K562 (cell line): Measurements from ENCODE around the gene SYNCRIP. TPM values are rescaled to one million over a fixed set of nuclear protein-coding genes. Genes with fewer than 3 reads are reported as not detected.

Experiments
- ATAC-seq: fragments of 200-7000 bp; cut with Tn5 transposase; 3 replicates; pipeline ENCODE4 v1.9.1; 2020; ENCODE audit warnings: moderate library complexity
- BruUV-seq: library from RNA; stranded (reverse); fragments of 400-500 nt; replicated peaks from 2 replicates; lab custom pipeline; 2021; lab: Mats Ljungman, UMichigan
- CTCF ChIA-PET: fragments of 300-600 bp; formaldehyde crosslinking; extraction: SDS; loops from one replicate; lab custom pipeline; 2021; ENCODE audit warnings: low intra/inter-chr PET ratio; lab: Yijun Ruan, JAX
- POLR2A ChIA-PET: fragments of 300-600, 350-650 bp; sonication (Branson Sonifier 250); formaldehyde crosslinking; extraction: SDS; loops from one replicate; lab custom pipeline; 2021; ENCODE audit warnings: antibody characterized with exemption, inconsistent platforms; lab: Yijun Ruan, JAX
- DNase-seq, 4 experiments: peaks; one replicate each; pipeline versions ENCODE4 v3.0.0 to v3.0.0-alpha.2; 2011 to 2018; ENCODE audit warnings: low spot score in 3 of 4, mixed read lengths in 3 of 4; ENCODE audit errors: extremely low read depth in 1 of 4
- FAIRE-seq: peaks from 2 replicates; lab custom pipeline; 2011; peaks lifted over from hg19 to GRCh38; lab: Jason Lieb, UNC
- H2AFZ ChIP-seq: 2 replicates; pipeline ENCODE4 v1.6.0; 2011; ENCODE audit warnings: low read depth, low read length, control low read depth, inconsistent platforms
- H3K27ac ChIP-seq: fragments of 200-600 bp; 3 replicates; pipeline ENCODE4 v1.8.0; 2011; ENCODE audit warnings: low read depth, mild to moderate bottlenecking, control low read depth, inconsistent platforms, low read length, moderate library complexity, mixed read lengths; ENCODE audit errors: extremely low read depth
- H3K27me3 ChIP-seq, 2 experiments: fragments of 300-600 bp in 1 of 2; 2 replicates in 1 of 2; 3 replicates in 1 of 2; pipeline versions ENCODE4 v1.6.0 to v1.8.0; 2011; ENCODE audit warnings: inconsistent platforms in 2 of 2, low read length in 2 of 2, mild to moderate bottlenecking in 1 of 2, mixed read lengths in 1 of 2, moderate library complexity in 1 of 2; ENCODE audit not compliant: control insufficient read depth in 2 of 2, insufficient read depth in 2 of 2
- H3K36me3 ChIP-seq: fragments of 300-600 bp; 3 replicates; pipeline ENCODE4 v1.8.0; 2011; ENCODE audit warnings: mild to moderate bottlenecking, low read length, inconsistent platforms; ENCODE audit not compliant: control insufficient read depth, insufficient read depth
- H3K4me1 ChIP-seq, 2 experiments: fragments of 200-600 bp in 1 of 2; replicated peaks in 1 of 2; 2 replicates in 1 of 2; 3 replicates in 1 of 2; pipeline versions ENCODE4 v1.5.1 to v1.8.0; 2011; ENCODE audit warnings: inconsistent platforms in 2 of 2, low read length in 2 of 2, mild to moderate bottlenecking in 1 of 2, mixed read lengths in 1 of 2, moderate library complexity in 1 of 2; ENCODE audit not compliant: control insufficient read depth in 2 of 2, insufficient read depth in 2 of 2
- H3K4me2 ChIP-seq: 2 replicates; pipeline ENCODE4 v1.6.1; 2011; ENCODE audit warnings: low read length, control low read depth, inconsistent platforms, mixed read lengths; ENCODE audit not compliant: insufficient read depth
- H3K4me3 ChIP-seq: fragments of 200-600 bp; sonication (generic), shearing (Covaris generic); 2 replicates; pipeline ENCODE4 v1.5.1; 2016; ENCODE audit warnings: control low read depth, inconsistent platforms
- H3K79me2 ChIP-seq: fragments of 200-600 bp; 3 replicates; pipeline ENCODE4 v1.8.0; 2011; ENCODE audit warnings: low read length, inconsistent platforms; ENCODE audit not compliant: control insufficient read depth, insufficient read depth
- H3K9ac ChIP-seq, 2 experiments: 2 replicates each; pipeline versions ENCODE4 v1.6.0 to v1.6.1; 2011; ENCODE audit warnings: low read depth in 2 of 2, low read length in 2 of 2, control low read depth in 1 of 2, inconsistent platforms in 1 of 2, mild to moderate bottlenecking in 1 of 2, mixed read lengths in 1 of 2; ENCODE audit not compliant: insufficient read depth in 1 of 2
- H3K9me1 ChIP-seq: one replicate; pipeline ENCODE4 v1.6.0; 2011; ENCODE audit warnings: inconsistent platforms, mild to moderate bottlenecking, low read length, moderate library complexity; ENCODE audit not compliant: control insufficient read depth, insufficient read depth
- H3K9me3 ChIP-seq: replicated peaks from 2 replicates; pipeline ENCODE4 v1.5.1; 2011; ENCODE audit warnings: low read depth, low read length, inconsistent platforms; ENCODE audit not compliant: control insufficient read depth, insufficient read depth
- H4K20me1 ChIP-seq: replicated peaks from 2 replicates; pipeline ENCODE4 v1.6.1; 2011; ENCODE audit warnings: low read length, inconsistent platforms, mixed read lengths; ENCODE audit not compliant: control insufficient read depth, insufficient read depth
- BRF1 ChIP-seq: IDR thresholded peaks from 3 replicates; pipeline ENCODE4 v1.6.1; 2011; ENCODE audit warnings: borderline replicate concordance, mild to moderate bottlenecking; ENCODE audit not compliant: insufficient read length; ENCODE audit errors: extremely low read depth
- KDM1A ChIP-seq, 2 experiments: fragments of 450-650 bp; IDR thresholded peaks; 2 replicates each; pipeline ENCODE4 v1.6.1; 2016; ENCODE audit warnings: mild to moderate bottlenecking in 2 of 2
- MTA1 ChIP-seq: fragments of 450-650 bp; IDR thresholded peaks from 2 replicates; pipeline ENCODE4 v1.6.1; 2017; ENCODE audit warnings: borderline replicate concordance
- NR2C1 ChIP-seq, 2 experiments: fragments of 450-650 bp; IDR thresholded peaks; 2 replicates each; pipeline ENCODE4 v1.6.1; 2017; ENCODE audit warnings: mild to moderate bottlenecking in 2 of 2, antibody characterized with exemption in 1 of 2, inconsistent platforms in 1 of 2, missing compliant biosample characterization in 1 of 2, missing genetic modification characterization in 1 of 2
- PHTF2 ChIP-seq: fragments of 250-450 bp; sonication (Bioruptor Pico); IDR thresholded peaks from 2 replicates; pipeline ENCODE4 v1.5.0; 2021; ENCODE audit warnings: mild to moderate bottlenecking
- RAD51 ChIP-seq: fragments of 450-650 bp; IDR thresholded peaks from 2 replicates; pipeline ENCODE4 v1.7.1; 2016; ENCODE audit warnings: low read depth, mild to moderate bottlenecking, borderline replicate concordance
- ZFP36 ChIP-seq: fragments of 150-350 bp; IDR thresholded peaks from 2 replicates; pipeline ENCODE4 v1.6.1; 2018; ENCODE audit warnings: low read length, low read depth; ENCODE audit not compliant: partially characterized antibody
- ZNF165 ChIP-seq: fragments of 250-450 bp; sonication (Bioruptor Pico); IDR thresholded peaks from 2 replicates; pipeline ENCODE4 v1.4.0; 2020; ENCODE audit warnings: borderline replicate concordance
- ZNF324 ChIP-seq: fragments of 250-450 bp; sonication (Bioruptor Pico); IDR thresholded peaks from 2 replicates; pipeline ENCODE4 v1.4.0; 2020; ENCODE audit warnings: mild to moderate bottlenecking
- in situ Hi-C: fragments of 300-500 bp; cut with MboI; formaldehyde crosslinking; loops from 4 replicates; pipeline ENCODE4 v1.15.0; 2018; ENCODE audit warnings: inconsistent platforms, mixed read lengths
- intact Hi-C: fragments of 100-400 bp; cut with micrococcal nuclease; formaldehyde crosslinking; loops from 2 replicates; pipeline ENCODE4 v1.14.2; 2022
- polyA plus RNA-seq, 8 experiments: library from polyadenylated mRNA; depleted of rRNA in 4 of 8; stranded (reverse) in 5 of 8; unstranded in 3 of 8; fragments of >200 nt; fragmentation: Nextera tagmentation in 2 of 8; fragmentation: Illumina TruSeq in 1 of 8; extraction: Ambion mirVana in 2 of 8; extraction: Trizol in 1 of 8; gene quantifications; 2 replicates each; pipeline versions ENCODE4 v1.2.1 to v1.2.3, GENCODE V29; 2011 to 2014; ENCODE audit warnings: inconsistent platforms in 1 of 8, missing spikeins in 1 of 8
- total RNA-seq, 7 experiments: library from RNA; depleted of rRNA in 6 of 7; stranded (reverse); fragments of >200 nt in 6 of 7; fragmentation: Illumina TruSeq in 2 of 7; extraction: Trizol in 2 of 7; gene quantifications; 2 replicates each; pipeline versions ENCODE4 v1.2.1 to v1.2.3, GENCODE V29; 2011 to 2021; ENCODE audit warnings: low replicate concordance in 1 of 7
- TF ChIP-seq, protein P1 (sequence below): fragments of 250-450 bp; sonication (Bioruptor Pico); IDR thresholded peaks from 2 replicates; pipeline ENCODE4 v1.4.0; 2020; ENCODE audit warnings: borderline replicate concordance

Gene SYNCRIP
- total and polyA plus RNA-seq, 9 of the 15 experiments (the other 6 are each of a cell fraction or from before 2014, with no cell fraction given), result 46.5 to 295 (median 140) TPM

DNA sequence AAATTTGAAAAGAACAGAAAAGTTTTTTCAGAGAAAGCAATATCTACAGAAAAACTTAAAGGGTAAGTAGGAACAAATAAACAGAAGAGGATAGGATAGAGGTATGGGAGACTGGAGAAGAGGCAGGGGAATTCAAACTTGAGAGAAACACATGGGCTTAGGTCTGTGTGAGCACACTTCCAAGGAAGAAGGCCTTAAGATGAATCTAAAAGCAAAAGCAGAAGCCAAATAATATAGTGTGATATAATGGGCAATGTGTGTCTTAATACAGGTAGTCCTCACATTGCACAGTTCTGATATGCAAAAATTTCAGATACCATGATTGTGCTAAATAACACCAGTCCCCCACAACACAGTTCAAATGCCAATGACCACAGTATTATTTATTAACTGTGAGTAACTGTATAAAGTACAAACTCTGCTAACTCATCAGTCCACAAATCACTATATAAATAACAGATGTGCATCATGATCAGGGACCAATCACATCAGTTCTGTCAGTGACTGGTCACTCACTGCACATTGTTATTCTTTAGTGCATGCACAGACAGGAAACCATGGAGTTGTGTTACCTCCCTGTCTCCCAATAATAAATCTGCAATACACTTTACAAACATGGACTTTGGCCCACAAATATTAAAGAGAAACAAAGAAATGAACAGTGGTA is 67.6 kb downstream of the SYNCRIP start (continued):
- TF ChIP-seq, protein P1, sequence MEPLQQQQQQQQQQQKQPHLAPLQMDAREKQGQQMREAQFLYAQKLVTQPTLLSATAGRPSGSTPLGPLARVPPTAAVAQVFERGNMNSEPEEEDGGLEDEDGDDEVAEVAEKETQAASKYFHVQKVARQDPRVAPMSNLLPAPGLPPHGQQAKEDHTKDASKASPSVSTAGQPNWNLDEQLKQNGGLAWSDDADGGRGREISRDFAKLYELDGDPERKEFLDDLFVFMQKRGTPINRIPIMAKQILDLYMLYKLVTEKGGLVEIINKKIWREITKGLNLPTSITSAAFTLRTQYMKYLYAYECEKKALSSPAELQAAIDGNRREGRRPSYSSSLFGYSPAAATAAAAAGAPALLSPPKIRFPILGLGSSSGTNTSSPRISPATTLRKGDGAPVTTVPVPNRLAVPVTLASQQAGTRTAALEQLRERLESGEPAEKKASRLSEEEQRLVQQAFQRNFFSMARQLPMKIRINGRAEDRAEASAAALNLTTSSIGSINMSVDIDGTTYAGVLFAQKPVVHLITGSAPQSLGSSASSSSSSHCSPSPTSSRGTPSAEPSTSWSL, result no peak
- no peak for TF ChIP-seq ZNF324 (CRISPR knock-in tag)
- TF ChIP-seq KDM1A (IDR thresholded peaks at IDR 0.05), result no peak
- no peak for TF ChIP-seq ZNF165 (CRISPR knock-in tag)

DNA sequence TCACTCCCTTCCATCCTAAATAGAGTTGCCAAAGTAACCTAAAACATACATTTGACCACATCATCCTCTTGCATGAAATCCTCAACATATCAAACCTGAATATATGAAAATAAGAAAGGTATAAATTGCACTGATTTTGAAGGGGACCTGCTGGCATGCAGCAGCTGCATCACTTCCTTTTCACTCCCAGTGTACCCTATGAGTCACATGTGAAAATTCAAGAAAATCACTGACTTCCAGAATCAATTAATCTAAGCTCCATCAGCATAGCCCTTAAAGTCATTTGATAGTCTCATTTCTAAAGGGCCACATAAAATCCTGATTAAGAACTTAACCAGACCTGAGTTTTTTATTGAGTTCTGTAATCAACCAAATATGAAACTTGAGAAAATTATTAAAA is 73.4 kb downstream of the SYNCRIP start:
- intact Hi-C loops, result no loop called here
- CTCF ChIA-PET, result no interaction called here

More for the DNA sequence above, 73.4 kb downstream of the SYNCRIP start:
- peaks cover 50% of the 10 kb centered on the region; the same call in 2 of the 3 replicates for H3K36me3 ChIP-seq
- no peak overlapping the region for H3K4me2 ChIP-seq
- H3K4me3 ChIP-seq, result no peak overlapping the region
- FAIRE-seq (no peak), ATAC-seq (no peak), DNase-seq (no peak)
- no peaks in the 10 kb centered on the region for H3K9me1 ChIP-seq
- no peaks in the 10 kb centered on the region for H3K27me3 ChIP-seq
- H3K9me3 ChIP-seq, result no peaks in the 10 kb centered on the region
- no peak for TF ChIP-seq ZFP36
- no peak for TF ChIP-seq PHTF2
- no peak for TF ChIP-seq RAD51
- TF ChIP-seq NR2C1 (IDR thresholded peaks at IDR 0.05), result no peak
- no peak for TF ChIP-seq NR2C1 (tag; IDR thresholded peaks at IDR 0.05)
- no peak for TF ChIP-seq BRF1
- no peak for TF ChIP-seq MTA1
- peaks cover 10% of the 10 kb centered on the region for H3K79me2 ChIP-seq
- no peak overlapping the region for H2AFZ ChIP-seq
- in situ Hi-C loops, result no loop called here
- H3K27ac ChIP-seq, result no peak overlapping the region
- H3K9ac ChIP-seq, result no peak overlapping the region
- no peaks in the 10 kb centered on the region for H4K20me1 ChIP-seq
- no peaks in the 10 kb centered on the region for H3K4me1 ChIP-seq
- POLR2A ChIA-PET, result interaction anchor here (1.5 kb wide), 1 partner anchor 11 kb away, joined by 3 read pairs; no protein-coding TSS in a partner anchor
- BruUV-seq, result no TSS peak
